PC-9 (cell line): ENCODE measurements around the gene PLEKHF1. TPM values are rescaled to one million over a fixed set of nuclear protein-coding genes. Genes with fewer than 3 reads are reported as not detected.

Experiments used
- BruUV-seq: library from RNA; stranded (reverse); fragments of 400-500 nt; replicated peaks from 2 replicates; lab custom pipeline; 2021; lab: Mats Ljungman, UMichigan
- CTCF ChIA-PET: fragments of 300-600 bp; sonication (Branson Sonifier 250); formaldehyde crosslinking; loops from one replicate; lab custom pipeline; 2022; ENCODE audit warnings: antibody characterized with exemption; lab: Charles Lee
- POLR2A ChIA-PET: fragments of 300-600 bp; sonication (Branson Sonifier 250); formaldehyde crosslinking; loops from one replicate; lab custom pipeline; 2022; ENCODE audit warnings: antibody characterized with exemption; ENCODE audit not compliant: unreplicated experiment; lab: Charles Lee
- DNase-seq, 2 experiments: peaks; one replicate each; pipeline versions ENCODE4 v3.0.0 to v3.0.0-alpha.2; 2015 to 2022; ENCODE audit warnings: mixed read lengths in 1 of 2
- H2AFZ ChIP-seq: fragments of 200-600 bp; sonication (generic); 2 replicates; pipeline ENCODE4 v1.8.1; 2017; ENCODE audit warnings: antibody characterized with exemption
- H3F3A ChIP-seq: fragments of 200-600 bp; sonication (generic); 2 replicates; pipeline ENCODE4 v1.8.1; 2017; ENCODE audit warnings: antibody characterized with exemption, mild to moderate bottlenecking, low read depth; ENCODE audit not compliant: insufficient read depth
- H3K27ac ChIP-seq: fragments of 200-600 bp; sonication (generic); 2 replicates; pipeline ENCODE4 v1.6.1; 2016; ENCODE audit warnings: mixed run types
- H3K27me3 ChIP-seq: fragments of 200-600 bp; sonication (generic); 2 replicates; pipeline ENCODE4 v1.6.1; 2016; ENCODE audit warnings: low read depth, mixed run types; ENCODE audit not compliant: insufficient read depth
- H3K36me3 ChIP-seq: fragments of 200-600 bp; sonication (generic); 2 replicates; pipeline ENCODE4 v1.6.1; 2016; ENCODE audit warnings: low read depth, mixed run types
- H3K4me1 ChIP-seq: fragments of 200-600 bp; sonication (generic); replicated peaks from 2 replicates; pipeline ENCODE4 v1.6.1; 2016; ENCODE audit warnings: mixed run types; ENCODE audit not compliant: insufficient read depth
- H3K4me2 ChIP-seq: fragments of 200-600 bp; sonication (generic); 2 replicates; pipeline ENCODE4 v1.6.1; 2017; ENCODE audit warnings: mixed run types
- H3K4me3 ChIP-seq: fragments of 200-600 bp; sonication (generic); 2 replicates; pipeline ENCODE4 v1.6.1; 2016; ENCODE audit warnings: mixed run types
- H3K79me2 ChIP-seq: fragments of 200-600 bp; sonication (generic); 2 replicates; pipeline ENCODE4 v1.6.1; 2017; ENCODE audit warnings: low read depth, mixed run types
- H3K9me2 ChIP-seq: fragments of 200-600 bp; sonication (generic); 2 replicates; pipeline ENCODE4 v1.8.1; 2017; ENCODE audit warnings: mild to moderate bottlenecking; ENCODE audit not compliant: insufficient read depth
- H3K9me3 ChIP-seq: fragments of 200-600 bp; sonication (generic); 2 replicates; pipeline ENCODE4 v1.8.1; 2016; ENCODE audit warnings: low read depth; ENCODE audit not compliant: insufficient read depth
- H4K20me1 ChIP-seq: fragments of 200-600 bp; sonication (generic); 2 replicates; pipeline ENCODE4 v1.8.1; 2017; ENCODE audit not compliant: insufficient read depth
- EZH2 ChIP-seq: fragments of 200-600 bp; sonication (generic); IDR thresholded peaks from 2 replicates; pipeline ENCODE4 v1.8.0; 2017; ENCODE audit warnings: antibody characterized with exemption, low read depth
- intact Hi-C: fragments of 100-400 bp; cut with micrococcal nuclease; formaldehyde crosslinking; loops from one replicate; pipeline ENCODE4 v1.10.0; 2022; ENCODE audit not compliant: unreplicated experiment
- total RNA-seq: library from RNA; stranded (reverse); gene quantifications from 2 replicates; pipeline ENCODE4 v1.2.3, GENCODE V29; 2021
- TF ChIP-seq, protein P1 (sequence below): fragments of 200-600 bp; sonication (generic); conservative IDR thresholded peaks from 2 replicates; pipeline ENCODE4 v1.6.1; 2017; ENCODE audit warnings: mixed run types, antibody characterized with exemption, mild to moderate bottlenecking, moderate library complexity

PLEKHF1 gene
- total RNA-seq, 1 experiment from 2014 or later: 16.0 TPM

DNA sequence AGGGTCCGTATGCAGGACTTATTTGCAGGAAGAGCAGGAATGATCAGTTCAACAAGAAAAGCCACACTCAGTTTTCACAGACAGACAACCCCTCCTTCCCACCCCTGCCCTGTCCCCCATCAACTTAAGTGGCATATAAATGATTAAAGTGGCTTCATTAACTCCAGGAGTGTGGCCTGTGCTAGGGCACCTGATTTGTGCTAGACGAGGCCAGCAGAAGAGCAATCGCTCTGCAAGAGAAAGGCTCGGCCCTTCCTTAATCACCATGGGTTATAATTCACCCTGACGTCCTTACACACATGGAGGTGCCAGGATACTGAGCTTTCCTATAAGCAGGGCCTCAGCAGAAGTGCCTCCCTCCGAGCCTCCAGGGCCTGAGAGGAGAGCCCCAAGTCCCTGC is 35.2 kb downstream of the PLEKHF1 start:
- Histone ChIP-seq H3F3A (peaks cover 5% of the 10 kb centered on the region; the same call in 1 of the 2 replicates), H3K9me2 (no peaks in the 10 kb centered on the region), H3K4me3 (no peak overlapping the region), H3K27me3 (no peaks in the 10 kb centered on the region), H3K79me2 (no peaks in the 10 kb centered on the region), H3K27ac (no peak overlapping the region), H3K4me2 (no peak overlapping the region), H2AFZ (no peak overlapping the region), H3K36me3 (no peaks in the 10 kb centered on the region), H4K20me1 (no peaks in the 10 kb centered on the region), H3K9me3 (no peaks in the 10 kb centered on the region), H3K4me1 (no peaks in the 10 kb centered on the region)
- TF ChIP-seq EZH2: no peak
- TF ChIP-seq, protein P1, sequence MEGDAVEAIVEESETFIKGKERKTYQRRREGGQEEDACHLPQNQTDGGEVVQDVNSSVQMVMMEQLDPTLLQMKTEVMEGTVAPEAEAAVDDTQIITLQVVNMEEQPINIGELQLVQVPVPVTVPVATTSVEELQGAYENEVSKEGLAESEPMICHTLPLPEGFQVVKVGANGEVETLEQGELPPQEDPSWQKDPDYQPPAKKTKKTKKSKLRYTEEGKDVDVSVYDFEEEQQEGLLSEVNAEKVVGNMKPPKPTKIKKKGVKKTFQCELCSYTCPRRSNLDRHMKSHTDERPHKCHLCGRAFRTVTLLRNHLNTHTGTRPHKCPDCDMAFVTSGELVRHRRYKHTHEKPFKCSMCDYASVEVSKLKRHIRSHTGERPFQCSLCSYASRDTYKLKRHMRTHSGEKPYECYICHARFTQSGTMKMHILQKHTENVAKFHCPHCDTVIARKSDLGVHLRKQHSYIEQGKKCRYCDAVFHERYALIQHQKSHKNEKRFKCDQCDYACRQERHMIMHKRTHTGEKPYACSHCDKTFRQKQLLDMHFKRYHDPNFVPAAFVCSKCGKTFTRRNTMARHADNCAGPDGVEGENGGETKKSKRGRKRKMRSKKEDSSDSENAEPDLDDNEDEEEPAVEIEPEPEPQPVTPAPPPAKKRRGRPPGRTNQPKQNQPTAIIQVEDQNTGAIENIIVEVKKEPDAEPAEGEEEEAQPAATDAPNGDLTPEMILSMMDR: no peak
- POLR2A ChIA-PET: no interaction called here
- CTCF ChIA-PET: interaction anchor here (0.6 kb wide), 1 partner anchor 294 kb away, joined by 3 read pairs; no protein-coding TSS in a partner anchor
- BruUV-seq: no TSS peak
- no peak for DNase-seq
- intact Hi-C loops: no loop called here

DNA sequence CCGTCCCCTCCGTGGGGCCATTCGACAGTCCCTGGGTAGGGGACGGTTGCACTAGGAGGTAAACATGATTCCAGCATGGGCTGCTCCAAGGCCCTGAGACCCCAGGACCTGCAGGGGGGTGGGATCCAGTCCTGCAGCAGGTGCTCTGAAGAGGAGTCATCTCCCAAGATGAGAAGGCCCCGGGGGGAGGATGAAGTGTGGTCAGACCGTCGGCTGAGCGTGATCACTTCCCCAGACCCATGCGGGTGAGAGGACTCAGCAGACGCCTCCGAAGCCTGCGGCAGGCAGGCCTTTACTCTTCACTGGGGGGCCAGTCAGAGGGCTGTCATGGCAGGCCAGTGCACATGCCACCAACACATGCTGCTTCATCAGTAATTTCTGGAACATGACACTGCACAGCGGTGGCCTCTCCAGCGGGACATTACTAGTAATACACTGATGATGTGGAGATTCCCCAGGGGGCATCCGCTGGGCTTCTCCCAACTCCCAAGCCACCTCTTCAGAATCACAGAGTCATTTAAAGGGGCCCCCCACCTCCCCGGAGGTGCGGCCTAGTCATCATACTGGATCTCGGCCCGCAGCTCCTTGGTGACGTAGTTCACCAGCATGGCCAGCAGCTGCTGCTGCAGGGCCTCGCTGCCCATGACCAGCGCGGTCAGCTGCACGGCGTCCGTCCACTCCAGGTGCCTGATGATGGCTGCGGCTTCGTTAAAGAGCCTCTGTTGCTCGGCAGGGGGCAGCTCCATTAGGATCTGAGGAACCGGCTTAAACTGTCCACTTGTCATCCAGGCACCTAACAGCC is 37.1 kb downstream of the PLEKHF1 start:
- no peaks in the 10 kb centered on the region for H3K79me2 ChIP-seq
- no peaks in the 10 kb centered on the region for H4K20me1 ChIP-seq
- no peak overlapping the region for H3K27ac ChIP-seq
- H3K36me3 ChIP-seq: no peaks in the 10 kb centered on the region
- H3F3A ChIP-seq: no peaks in the 10 kb centered on the region
- no peak for DNase-seq
- no peaks in the 10 kb centered on the region for H3K9me2 ChIP-seq
- no peak overlapping the region for H2AFZ ChIP-seq
- intact Hi-C loops: no loop called here
- H3K9me3 ChIP-seq: no peaks in the 10 kb centered on the region
- no peak for TF ChIP-seq EZH2
- TF ChIP-seq, protein P1: no peak
- no peaks in the 10 kb centered on the region for H3K4me1 ChIP-seq
- H3K4me2 ChIP-seq: no peak overlapping the region
- H3K4me3 ChIP-seq: no peak overlapping the region
- ChIA-PET POLR2A (interaction anchor here (0.7 kb wide), 1 partner anchor 285 kb away, joined by 18 read pairs; no protein-coding TSS in a partner anchor), CTCF (no interaction called here)
- no TSS peak for BruUV-seq
- no peaks in the 10 kb centered on the region for H3K27me3 ChIP-seq

DNA sequence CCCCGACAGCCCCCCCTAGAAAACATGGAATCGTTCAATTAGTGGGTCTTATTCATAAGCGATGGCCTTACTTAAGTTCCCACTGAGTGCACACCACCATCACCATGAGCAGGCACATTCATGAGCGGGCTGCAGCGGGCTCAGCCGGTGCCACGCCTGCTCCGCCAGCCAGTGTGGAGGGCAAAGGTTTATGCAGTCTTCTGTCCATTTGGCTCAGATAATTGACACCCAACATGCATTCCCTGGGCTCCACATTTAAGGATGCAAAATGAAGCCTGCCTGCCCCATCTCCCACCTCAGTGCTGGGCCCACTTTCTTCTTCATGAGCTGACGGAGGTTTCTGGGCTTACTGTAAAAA is 37.7 kb downstream of the PLEKHF1 start:
- Histone ChIP-seq H3K4me1 (no peaks in the 10 kb centered on the region), H4K20me1 (no peaks in the 10 kb centered on the region), H3K4me2 (no peak overlapping the region), H3K4me3 (no peak overlapping the region), H3K36me3 (no peaks in the 10 kb centered on the region), H3K27me3 (no peaks in the 10 kb centered on the region), H3K9me2 (no peaks in the 10 kb centered on the region), H3F3A (no peaks in the 10 kb centered on the region), H3K27ac (no peak overlapping the region), H3K9me3 (no peaks in the 10 kb centered on the region), H3K79me2 (no peaks in the 10 kb centered on the region), H2AFZ (no peak overlapping the region)
- ChIA-PET CTCF (no interaction called here), POLR2A (interaction anchor here (0.7 kb wide), 1 partner anchor 285 kb away, joined by 18 read pairs; no protein-coding TSS in a partner anchor)
- TF ChIP-seq, protein P1: no peak
- TF ChIP-seq EZH2: no peak
- intact Hi-C loops: no loop called here
- DNase-seq: no peak
- BruUV-seq: no TSS peak
